PC-3 (cell line): ENCODE measurements around the gene SLC7A4.
"Not testable (repeated sequence)": the region's sequence is repeated elsewhere in the genome, so short reads cannot be mapped to it uniquely, and the experiment has no call there.

Experiments used
- CTCF ChIP-seq: fragments of 300-600 bp; sonication (generic); conservative IDR thresholded peaks from 2 replicates; pipeline ENCODE4 v1.5.1; 2017; ENCODE audit warnings: antibody characterized with exemption, low read depth, mild to moderate bottlenecking, low read length
- EZH2phosphoT487 ChIP-seq: fragments of 300-600 bp; sonication (generic); IDR thresholded peaks from 2 replicates; pipeline ENCODE4 v1.6.1; 2018; ENCODE audit warnings: mild to moderate bottlenecking, antibody characterized with exemption, low read length, borderline replicate concordance

GRCh38 chr22:21048448-21048847, 16.1 kb upstream of the SLC7A4 start:
- not testable (repeated sequence) for TF ChIP-seq CTCF, EZH2phosphoT487
